HL-60 (cell line): ENCODE measurements around the gene SH3BP5L.
"Not testable (repeated sequence)": the region's sequence is repeated elsewhere in the genome, so short reads cannot be mapped to it uniquely, and the experiment has no call there.

Source experiments
- DNase-seq, 2 experiments: peaks; one replicate each; pipeline ENCODE4 v3.0.0-alpha.2; 2010 to 2020; ENCODE audit warnings: low read depth in 1 of 2, low spot score in 1 of 2
- H3K27ac ChIP-seq: fragments of 250-450 bp; sonication (Bioruptor Pico); replicated peaks from 2 replicates; pipeline ENCODE4 v1.5.1; 2020; ENCODE audit warnings: mild to moderate bottlenecking, moderate library complexity
- H3K27me3 ChIP-seq: fragments of 250-450 bp; sonication (Bioruptor Pico); 2 replicates; pipeline ENCODE4 v1.5.1; 2021; ENCODE audit warnings: mild to moderate bottlenecking, moderate library complexity; ENCODE audit not compliant: insufficient read depth, poor library complexity, severe bottlenecking
- H3K4me3 ChIP-seq: replicated peaks from 2 replicates; pipeline ENCODE4 v1.5.1; 2011; ENCODE audit warnings: mild to moderate bottlenecking, control low read depth, low read length; ENCODE audit not compliant: insufficient read depth
- CTCF ChIP-seq: IDR thresholded peaks from one replicate; pipeline ENCODE4 v1.5.1; 2011; ENCODE audit warnings: low read length, control low read depth, inconsistent platforms; ENCODE audit not compliant: insufficient read depth
- GABPA ChIP-seq: IDR thresholded peaks from 2 replicates; pipeline ENCODE4 v1.6.1; 2012; ENCODE audit warnings: low read depth
- POLR2AphosphoS5 ChIP-seq: IDR thresholded peaks from 2 replicates; pipeline ENCODE4 v1.6.1; 2012; ENCODE audit warnings: low read depth
- REST ChIP-seq: IDR thresholded peaks from 2 replicates; pipeline ENCODE4 v1.6.1; 2012; ENCODE audit warnings: low read depth; ENCODE audit not compliant: insufficient replicate concordance
- SPI1 ChIP-seq: IDR thresholded peaks from 2 replicates; pipeline ENCODE4 v1.6.1; 2012; ENCODE audit warnings: low read depth, mild to moderate bottlenecking, borderline replicate concordance

The SH3BP5L gene

GRCh38 chr1:248800459-248800858 lies 25.3 kb downstream of the SH3BP5L start:
- H3K27me3 ChIP-seq: no peaks in the 10 kb centered on the region
- no peak overlapping the region for H3K4me3 ChIP-seq
- DNase-seq: no peak
- no peak overlapping the region for H3K27ac ChIP-seq
- no peak for TF ChIP-seq SPI1
- no peak for TF ChIP-seq POLR2AphosphoS5
- no peak for TF ChIP-seq CTCF
- TF ChIP-seq REST: no peak

GRCh38 chr1:248798791-248799190 lies 26.9 kb downstream of the SH3BP5L start:
- TF ChIP-seq POLR2AphosphoS5: no peak
- TF ChIP-seq SPI1: no peak
- no peak for TF ChIP-seq REST
- no peak for TF ChIP-seq GABPA
- no peak for TF ChIP-seq CTCF
- no peak for DNase-seq
- Histone ChIP-seq H3K27ac (no peak overlapping the region; the same call in 1 of the 2 replicates), H3K27me3 (no peaks in the 10 kb centered on the region), H3K4me3 (no peak overlapping the region)

- DNase-seq: not testable (repeated sequence)
Measured at GRCh38 chr1:248794663-248795062, 31.1 kb downstream of the SH3BP5L start.

GRCh38 chr1:248793592-248793991 lies 32.1 kb downstream of the SH3BP5L start:
- H3K27me3 ChIP-seq: no peaks in the 10 kb centered on the region
- H3K27ac ChIP-seq: no peak overlapping the region
- no peak for DNase-seq
- TF ChIP-seq SPI1: no peak
- TF ChIP-seq GABPA: no peak
- no peak for TF ChIP-seq POLR2AphosphoS5
- TF ChIP-seq CTCF: no peak
- no peak for TF ChIP-seq REST
- no peak overlapping the region for H3K4me3 ChIP-seq

More at GRCh38 chr1:248794663-248795062, 31.1 kb downstream of the SH3BP5L start:
- H3K27me3 ChIP-seq, H3K27ac ChIP-seq, H3K4me3 ChIP-seq: not testable (repeated sequence)
